ENCODE data around the gene POU2F1. TPM values are rescaled to one million over a fixed set of nuclear protein-coding genes. Genes with fewer than 3 reads are reported as not detected.

POU2F1 gene
- total and polyA plus RNA-seq, 2 donors (not counting 3 experiments of a cell fraction or from before 2014, with no cell fraction given) = 6.0 to 12.9 TPM

DNA sequence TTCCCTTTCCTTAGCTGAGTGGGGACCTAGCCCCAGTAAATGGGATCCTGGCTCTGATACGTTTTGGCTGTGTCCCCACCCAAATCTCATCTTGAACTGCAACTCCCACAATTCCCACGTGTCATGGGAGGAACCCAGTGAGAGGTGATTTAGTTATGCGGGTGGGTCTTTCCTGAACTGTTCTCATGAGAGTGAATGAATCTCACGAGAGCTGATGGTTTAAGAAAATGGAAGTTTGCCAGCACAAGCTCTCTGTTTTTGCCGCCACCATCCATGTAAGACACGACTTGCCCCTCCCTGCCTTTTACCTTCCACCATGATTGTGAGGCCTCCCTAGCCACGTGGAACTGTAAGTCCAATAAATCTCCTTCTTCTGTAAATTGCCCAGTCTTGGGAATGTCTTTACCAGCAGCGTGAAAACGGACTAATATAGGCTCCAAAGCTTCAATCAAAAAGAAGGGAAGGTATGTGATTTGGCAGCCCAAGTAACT lies 29.9 kb upstream of the POU2F1 start:
- FAIRE-seq = no peak
- CTCF ChIA-PET = no interaction called here
- POLR2A ChIA-PET = no interaction called here

More for the DNA sequence above, 29.9 kb upstream of the POU2F1 start:
- Histone ChIP-seq H3K36me3 (ENCODE audit: control insufficient read depth in 2 of 2, extremely low read depth in 1 of 2, insufficient read depth in 2 of 2, low read length in 2 of 2) (no peaks in the 10 kb centered on the region), H2AFZ (ENCODE audit: low read depth, low read length) (no peak overlapping the region), H3K9ac (replicated peaks; ENCODE audit: extremely low read depth, insufficient read depth, low read length) (no peak overlapping the region), H3K9me1 (replicated peaks; ENCODE audit: control insufficient read depth, extremely low read depth, insufficient read depth, low read length) (no peaks in the 10 kb centered on the region), H3K79me2 (ENCODE audit: control insufficient read depth, insufficient read depth, low read length) (no peaks in the 10 kb centered on the region), H3K9me3 (replicated peaks; ENCODE audit: control insufficient read depth, insufficient read depth, low read length) (no peaks in the 10 kb centered on the region), H3K27ac (ENCODE audit: insufficient read depth, low read depth, low read length) (no peak overlapping the region), H3K4me2 (ENCODE audit: insufficient read depth, low read length) (no peak overlapping the region), H3K4me3 (replicated peaks in 1 of 3; ENCODE audit: insufficient read depth in 1 of 3, low read depth in 1 of 3, low read length in 3 of 3) (no peak overlapping the region), H4K20me1 (replicated peaks; ENCODE audit: control insufficient read depth, extremely low read depth, insufficient read depth, low read length) (no peaks in the 10 kb centered on the region), H3K4me1 (ENCODE audit: control insufficient read depth, extremely low read depth, insufficient read depth, low read length) (no peaks in the 10 kb centered on the region), H3K27me3 (ENCODE audit: control insufficient read depth in 2 of 2, insufficient read depth in 2 of 2, low read length in 2 of 2) (peaks cover 13 to 23% of the 10 kb centered on the region in 2 experiments)
- dilution Hi-C loops (cut with MboI; ENCODE audit: extremely low pct_ligation_motif_present, low sequenced_read_pairs) (no loop called here), intact Hi-C loops (cut with micrococcal nuclease) (no loop called here)
- BruUV-seq (replicated peaks) = no TSS peak
- no peak for DNase-seq (ENCODE audit: low read depth, low spot score)
- TF ChIP-seq FOS (IDR thresholded peaks at IDR 0.05; ENCODE audit: borderline replicate concordance, insufficient read depth, low read length) (no peak), GATA2 (IDR thresholded peaks at IDR 0.05; ENCODE audit: insufficient read depth, insufficient read length, low read depth, low read length) (no peak), EZH2 (IDR thresholded peaks at IDR 0.05; ENCODE audit: borderline replicate concordance, low read depth, low read length, severe bottlenecking) (no peak), MAX (IDR thresholded peaks at IDR 0.05; ENCODE audit: insufficient read depth, insufficient read length) (no peak), POLR2AphosphoS5 (IDR thresholded peaks at IDR 0.05; ENCODE audit: insufficient read depth, low read depth, low read length) (no peak), CTCF (IDR thresholded peaks at IDR 0.05; ENCODE audit: extremely low read depth in 1 of 2, insufficient read depth in 1 of 2, low read depth in 1 of 2, low read length in 2 of 2) (no peak), POLR2A (IDR thresholded peaks at IDR 0.05; ENCODE audit: low read depth, low read length) (no peak), MYC (IDR thresholded peaks at IDR 0.05; ENCODE audit: low read depth, low read length) (no peak), JUN (IDR thresholded peaks at IDR 0.05; ENCODE audit: borderline replicate concordance, insufficient read depth, insufficient read length, low read depth) (no peak)
